HG02981 (cell line): ENCODE measurements around the gene DNAH1.
A peak's percentile ranks its signal among the peaks of the same experiment; 100 is the strongest.
"Not testable (repeated sequence)": the region's sequence is repeated elsewhere in the genome, so short reads cannot be mapped to it uniquely, and the experiment has no call there.

Source experiments
- ATAC-seq: cut with Tn5 transposase; IDR thresholded peaks from one replicate; pipeline ENCODE4 v1.9.1; 2021; ENCODE audit warnings: mild to moderate bottlenecking, moderate library complexity; ENCODE audit not compliant: unreplicated experiment

Gene DNAH1

GRCh38 chr3:52315977-52316764 lies at the start of gene DNAH1:
TSS of gene DNAH1 (plus strand) at chr3:52316319. CDS start at chr3:52322443, 6,124 bp downstream.
- ATAC-seq, result no peak

DNA sequence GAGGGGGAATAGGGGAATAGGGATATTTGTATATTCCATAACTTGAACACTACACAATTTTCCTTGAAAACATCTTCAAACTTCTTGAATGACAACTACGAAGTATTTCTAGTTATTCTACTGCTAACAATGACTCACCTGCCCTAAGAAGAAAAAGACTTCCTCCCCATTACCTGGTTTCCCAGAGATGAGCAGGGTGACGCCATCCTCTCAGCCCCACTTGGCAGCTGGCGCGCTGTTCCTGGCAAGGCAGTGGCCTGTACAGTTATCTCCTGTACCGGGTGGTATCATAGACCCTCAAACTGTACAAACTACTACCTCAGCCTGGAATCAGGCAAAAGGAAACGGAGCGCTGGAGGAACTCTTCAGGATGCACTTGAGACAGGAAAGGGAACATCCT lies 48.1 kb upstream of the DNAH1 start:
- ATAC-seq, result no peak

DNA sequence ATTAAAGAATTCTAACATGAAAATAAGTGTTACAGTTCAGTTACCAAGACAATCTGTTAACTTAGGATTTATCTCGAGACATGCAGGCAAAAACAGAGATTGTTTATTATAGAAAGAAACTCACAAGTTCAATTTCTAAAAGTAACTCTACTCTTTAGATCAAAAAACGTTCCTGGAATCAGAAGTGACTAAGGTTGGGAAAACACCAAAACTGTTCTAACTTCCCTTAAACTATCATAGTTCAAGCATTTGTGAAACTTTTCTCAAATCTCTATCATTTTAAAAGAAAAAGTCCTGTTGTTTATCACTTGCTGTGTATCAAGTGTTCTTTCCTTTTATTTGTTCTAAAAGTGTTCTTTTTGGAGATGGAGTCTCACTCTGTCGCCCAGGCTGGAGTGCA lies 46.3 kb upstream of the DNAH1 start:
- no peak for ATAC-seq

DNA sequence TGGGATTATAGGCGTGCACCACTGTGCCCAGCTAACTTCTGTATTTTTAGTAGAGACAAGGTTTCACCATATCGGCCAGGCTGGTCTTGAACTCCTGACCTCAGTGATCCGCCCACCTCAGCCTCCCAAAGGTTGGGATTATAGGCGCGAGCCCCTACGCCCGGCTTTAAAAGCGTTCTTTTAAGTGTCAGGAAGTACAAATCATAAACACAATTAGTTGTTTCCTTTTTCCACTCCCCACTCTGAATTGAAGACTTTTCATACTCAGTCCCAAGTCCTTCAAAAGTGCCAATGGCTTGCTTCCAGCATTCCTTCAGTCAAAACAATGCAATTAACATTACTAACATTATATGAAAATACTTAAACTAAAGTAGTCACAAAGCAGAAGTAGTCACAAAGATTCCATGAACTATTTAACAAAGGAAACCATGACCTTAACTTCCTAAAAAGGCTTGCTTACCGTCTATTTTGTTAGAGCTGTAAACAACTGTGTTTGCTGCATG lies 45.8 kb upstream of the DNAH1 start:
- ATAC-seq, result no peak

DNA sequence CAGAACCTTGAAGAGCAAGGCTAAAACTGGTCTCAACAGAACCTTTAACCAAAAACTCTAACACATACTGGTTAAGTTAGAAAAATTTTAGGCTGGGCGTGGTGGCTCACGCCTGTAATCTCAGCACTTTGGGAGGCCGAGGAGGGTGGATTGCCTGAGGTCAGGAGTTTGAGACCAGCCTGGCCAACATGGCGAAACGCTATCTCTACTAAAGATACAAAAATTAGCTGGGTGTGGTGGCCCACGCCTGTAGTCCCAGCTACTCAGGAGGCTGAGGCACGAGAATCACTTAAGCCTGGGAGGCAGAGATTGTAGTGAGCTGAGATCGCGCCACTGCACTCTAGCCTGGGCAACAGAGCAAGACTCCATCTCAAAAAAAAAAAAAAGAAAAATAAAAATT lies 43.9 kb upstream of the DNAH1 start:
- not testable (repeated sequence) for ATAC-seq

DNA sequence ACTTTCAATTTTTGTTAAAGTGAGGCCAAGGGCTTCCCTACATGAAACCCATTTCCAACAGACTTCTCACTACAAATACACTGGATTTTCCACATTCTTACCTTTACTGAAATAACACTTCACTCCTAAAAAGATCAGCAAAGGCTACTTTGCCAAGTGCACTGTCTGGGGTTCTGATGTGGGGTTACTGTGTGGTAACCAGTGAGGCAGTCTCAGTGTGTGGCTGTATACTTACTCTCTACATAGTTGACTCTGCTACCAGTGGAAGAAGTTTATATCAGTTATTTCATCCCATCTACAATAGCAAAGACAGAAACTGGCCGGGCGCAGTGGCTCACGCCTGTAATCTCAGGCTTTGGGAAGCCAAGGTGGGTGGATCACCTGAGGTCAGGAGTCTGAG lies 43.3 kb upstream of the DNAH1 start:
- ATAC-seq, result no peak

- ATAC-seq, result not testable (repeated sequence)
Observed at GRCh38 chr3:52274781-52275180, 41.3 kb upstream of the DNAH1 start.

- ATAC-seq, result no peak
Observed at GRCh38 chr3:52277071-52277964, 38.8 kb upstream of the DNAH1 start.

DNA sequence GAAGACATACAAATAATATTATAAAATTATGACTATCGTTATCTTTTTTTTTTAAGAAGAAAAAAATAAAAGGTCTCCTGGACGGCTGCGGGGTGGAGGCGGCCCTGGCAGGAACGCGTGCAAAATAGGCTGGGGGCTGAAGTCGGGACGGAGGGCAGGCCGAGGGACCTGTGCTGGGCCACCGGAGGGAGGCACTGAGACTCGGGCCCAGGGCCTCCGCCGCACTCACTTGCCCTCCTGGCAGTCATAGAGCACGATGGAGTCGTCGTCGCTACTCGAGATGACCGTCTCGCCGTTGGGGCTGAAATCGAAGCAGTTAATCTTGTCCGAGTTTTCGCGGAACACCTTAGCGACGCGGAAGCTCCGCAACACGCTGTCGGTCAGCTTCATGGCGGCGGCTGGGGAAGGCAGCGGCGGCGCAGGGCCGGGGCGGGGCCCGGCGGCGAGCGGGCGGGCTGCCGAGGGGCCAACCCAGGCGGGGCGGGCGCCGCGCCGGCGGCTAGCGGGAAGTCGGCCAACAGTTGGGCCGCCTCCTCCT lies 38.1 kb upstream of the DNAH1 start:
- peak; percentile 41 for ATAC-seq

GRCh38 chr3:52278510-52279069 lies 37.5 kb upstream of the DNAH1 start, which contains the start of gene WDR82:
TSS of gene WDR82 (minus strand) at chr3:52278649. CDS start at chr3:52278361, 288 bp downstream.
- peak; percentile 85 for ATAC-seq

DNA sequence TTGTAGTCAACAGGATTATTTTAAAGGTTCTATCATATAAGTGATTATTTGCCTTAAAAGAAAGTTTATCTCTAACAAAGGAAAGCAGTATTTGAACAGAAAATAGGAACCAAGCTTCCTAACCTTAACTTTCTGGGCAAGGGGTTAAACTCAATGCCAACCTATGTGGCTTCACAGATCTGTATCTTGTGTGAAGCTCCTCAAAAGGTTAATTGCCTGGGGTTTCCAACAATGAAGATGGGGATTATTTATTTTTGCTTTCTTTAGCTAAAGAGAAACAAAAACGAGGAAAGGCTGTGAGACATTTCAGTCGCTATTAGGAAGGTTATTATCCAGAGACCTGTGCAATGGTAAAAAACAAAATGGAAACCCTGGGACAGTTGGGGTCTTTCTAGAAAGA lies 36.5 kb upstream of the DNAH1 start:
- no peak for ATAC-seq

GRCh38 chr3:52280050-52280461 lies 36.1 kb upstream of the DNAH1 start:
- no peak for ATAC-seq

- ATAC-seq, result no peak
Observed at GRCh38 chr3:52281981-52282801, 33.9 kb upstream of the DNAH1 start.

DNA sequence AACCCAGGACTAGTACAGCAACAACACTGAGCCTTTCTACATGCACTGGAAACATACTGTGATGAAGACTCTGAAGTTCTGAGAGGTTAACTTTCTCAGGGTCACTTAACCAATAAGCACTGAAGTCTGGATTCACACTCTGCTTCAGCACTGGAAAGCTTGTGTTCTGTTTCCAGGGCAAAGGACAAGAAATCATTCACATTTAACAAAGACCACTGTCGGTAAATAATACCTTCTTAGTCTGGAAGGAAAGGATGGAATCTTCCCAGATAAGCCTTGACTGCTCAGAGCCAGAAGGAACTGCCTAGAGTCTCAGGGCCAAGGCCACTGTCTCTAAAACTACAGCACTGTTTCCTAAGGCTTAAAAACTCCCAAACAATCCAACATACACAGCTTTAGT lies 32.8 kb upstream of the DNAH1 start:
- no peak for ATAC-seq

- not testable (repeated sequence) for ATAC-seq
Observed at GRCh38 chr3:52284051-52284450, 32.1 kb upstream of the DNAH1 start.

DNA sequence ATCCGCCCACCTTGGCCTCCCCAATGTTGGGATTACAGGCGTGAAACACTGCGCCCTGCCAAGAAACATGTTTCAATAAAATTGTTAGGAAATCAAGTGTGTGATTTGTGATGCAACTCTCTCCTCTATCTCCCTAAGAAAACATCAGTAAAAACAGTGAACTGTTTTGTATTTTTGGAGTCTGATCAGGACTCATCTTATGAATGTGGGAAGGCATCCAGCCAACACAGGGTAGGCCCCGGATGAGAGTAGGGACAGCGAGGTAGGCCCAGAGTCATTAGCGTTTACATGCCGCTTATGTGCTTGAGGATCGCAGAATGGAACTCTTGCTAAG lies 29.4 kb upstream of the DNAH1 start:
- ATAC-seq, result no peak

GRCh38 chr3:52288674-52289073 lies 27.4 kb upstream of the DNAH1 start:
- no peak for ATAC-seq

GRCh38 chr3:52289338-52289746 lies 26.8 kb upstream of the DNAH1 start:
- no peak for ATAC-seq

- no peak for ATAC-seq
Observed at GRCh38 chr3:52289747-52290595, 26.1 kb upstream of the DNAH1 start.
